HG02943 (cell line): ENCODE results near the gene SLAIN2.

Source experiments
- ATAC-seq: cut with Tn5 transposase; IDR thresholded peaks from one replicate; pipeline ENCODE4 v1.9.1; 2021; ENCODE audit warnings: mild to moderate bottlenecking, low read depth, moderate library complexity; ENCODE audit not compliant: unreplicated experiment

Gene SLAIN2

GRCh38 chr4:48333587-48333986, 7.7 kb upstream of the SLAIN2 start:
- no peak for ATAC-seq

DNA sequence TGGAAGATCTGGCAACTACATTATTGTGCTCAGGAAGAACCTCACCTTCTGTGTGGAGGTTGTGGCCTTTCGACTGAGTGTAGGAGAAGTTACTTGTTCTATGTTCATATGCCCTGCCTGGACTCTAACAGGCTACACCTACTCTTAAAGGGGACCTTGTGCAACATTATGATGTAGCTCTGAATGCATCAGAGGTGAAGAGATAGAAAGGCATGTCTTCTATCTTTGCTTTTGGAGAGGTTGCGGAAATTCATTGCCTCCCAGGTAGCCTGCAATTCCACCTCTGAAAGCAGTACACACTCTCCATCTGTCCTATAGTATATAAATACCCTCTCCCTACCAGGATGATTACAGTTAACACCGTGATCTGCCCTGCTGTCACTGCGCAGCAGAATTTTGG, 7.1 kb upstream of the SLAIN2 start:
- no peak for ATAC-seq

DNA sequence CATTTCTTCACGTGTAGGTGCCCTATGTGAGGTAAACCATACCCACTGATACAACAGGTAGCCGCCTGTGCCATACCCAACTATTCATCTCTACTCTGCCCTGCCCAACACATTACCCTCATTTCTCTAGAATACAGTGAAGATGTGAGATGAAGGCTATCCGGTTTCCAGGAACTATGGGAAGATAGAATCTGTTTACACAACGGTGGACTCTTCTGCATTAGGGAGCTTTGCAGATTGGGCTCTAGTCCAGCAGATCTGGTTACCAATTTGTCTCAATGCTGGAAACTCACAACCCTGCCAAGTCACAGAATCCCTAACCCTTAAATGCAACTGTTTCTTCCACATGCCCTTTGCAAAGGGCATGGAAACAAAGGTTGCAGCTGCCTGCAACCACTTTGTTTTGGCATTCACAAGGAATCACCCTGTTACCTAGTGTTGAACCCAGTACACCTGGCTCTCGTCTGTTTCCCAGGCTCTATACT, 6.4 kb upstream of the SLAIN2 start:
- no peak for ATAC-seq

DNA sequence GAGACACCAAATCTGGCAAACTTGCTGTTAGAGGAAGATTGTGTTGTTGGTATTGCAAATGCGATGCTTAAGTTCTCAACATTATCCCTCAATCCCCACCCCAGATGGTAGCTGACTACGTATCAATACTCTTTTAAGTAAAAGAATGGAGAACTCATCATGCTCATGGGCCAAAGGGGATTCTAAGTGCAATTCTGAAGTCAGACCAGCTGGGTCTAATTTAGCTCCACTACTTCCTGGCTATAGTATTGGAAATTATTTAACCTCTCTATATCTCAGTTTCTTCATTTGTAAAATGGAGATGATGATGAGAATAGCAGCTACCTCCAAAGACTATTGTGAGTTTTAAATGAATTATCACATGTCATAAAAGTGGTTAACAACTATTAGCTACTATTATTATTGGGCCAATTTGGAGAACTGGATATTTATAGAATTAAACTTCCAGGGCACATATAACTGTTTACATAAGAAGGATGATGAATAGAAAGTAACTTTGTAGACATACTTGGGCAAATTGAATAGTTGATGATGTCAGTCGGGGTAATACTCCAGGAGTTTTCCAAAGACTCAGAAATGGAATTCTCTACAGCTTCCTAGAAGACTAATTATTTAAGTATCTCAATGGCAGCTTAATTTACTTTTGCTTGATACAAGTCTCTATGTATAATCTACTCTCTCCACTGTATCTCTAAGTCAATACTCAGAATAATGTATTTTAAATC, 5.0 kb upstream of the SLAIN2 start:
- no peak for ATAC-seq

DNA sequence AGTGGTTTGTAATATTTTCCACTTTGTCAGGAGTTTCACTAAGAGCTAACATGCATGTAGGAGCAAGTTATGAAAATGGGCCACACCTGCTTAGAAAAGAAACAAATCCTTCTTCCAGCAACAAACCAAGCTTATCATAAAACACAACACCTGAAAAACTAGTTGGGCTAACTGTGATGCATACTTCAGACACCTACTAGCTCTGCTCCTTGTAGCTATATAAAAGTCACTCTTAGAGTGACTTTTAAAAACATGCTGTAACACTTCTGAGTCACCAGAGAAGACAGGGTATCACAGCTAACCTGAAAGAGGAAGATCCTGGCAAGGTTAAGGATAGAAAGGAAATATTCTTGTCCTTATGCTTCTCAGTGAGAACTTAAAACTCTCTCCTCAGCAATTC, 3.6 kb upstream of the SLAIN2 start:
- ATAC-seq, result no peak

- no peak for ATAC-seq
Observed at GRCh38 chr4:48339642-48340041, 1.7 kb upstream of the SLAIN2 start.

GRCh38 chr4:48340276-48340964, 909 bp upstream of the SLAIN2 start:
- ATAC-seq, result no peak

- ATAC-seq, result peak; percentile 16
Observed at GRCh38 chr4:48341776-48342605, 662 bp downstream of the SLAIN2 start.

- no peak for ATAC-seq
Observed at GRCh38 chr4:48342606-48342880, 1.2 kb downstream of the SLAIN2 start.

GRCh38 chr4:48343035-48343434, 1.7 kb downstream of the SLAIN2 start:
- ATAC-seq, result no peak

DNA sequence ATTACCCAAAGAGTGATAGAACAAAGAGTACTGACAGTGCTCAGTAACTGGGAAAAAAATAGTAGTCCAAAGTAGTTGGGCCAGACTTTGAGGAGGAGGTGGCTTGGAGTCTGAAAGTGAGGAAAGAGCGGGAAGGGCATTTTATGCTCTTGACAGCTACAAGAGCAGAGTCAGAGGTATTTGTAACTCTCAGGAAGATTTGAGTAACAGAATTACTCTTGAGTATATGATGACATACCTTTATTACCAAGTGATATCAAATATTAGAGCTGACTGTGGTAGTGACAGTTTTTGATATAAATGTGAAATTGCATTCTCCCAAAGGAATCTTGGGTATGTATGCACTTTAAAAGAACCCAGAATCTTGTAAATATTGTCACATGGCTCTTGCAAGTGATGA, 2.2 kb downstream of the SLAIN2 start:
- no peak for ATAC-seq

- no peak for ATAC-seq
Observed at GRCh38 chr4:48345542-48345941, 4.2 kb downstream of the SLAIN2 start.

GRCh38 chr4:48346594-48346993, 5.3 kb downstream of the SLAIN2 start:
- ATAC-seq, result no peak

- ATAC-seq, result no peak
Observed at GRCh38 chr4:48347282-48347921, 6.1 kb downstream of the SLAIN2 start.

DNA sequence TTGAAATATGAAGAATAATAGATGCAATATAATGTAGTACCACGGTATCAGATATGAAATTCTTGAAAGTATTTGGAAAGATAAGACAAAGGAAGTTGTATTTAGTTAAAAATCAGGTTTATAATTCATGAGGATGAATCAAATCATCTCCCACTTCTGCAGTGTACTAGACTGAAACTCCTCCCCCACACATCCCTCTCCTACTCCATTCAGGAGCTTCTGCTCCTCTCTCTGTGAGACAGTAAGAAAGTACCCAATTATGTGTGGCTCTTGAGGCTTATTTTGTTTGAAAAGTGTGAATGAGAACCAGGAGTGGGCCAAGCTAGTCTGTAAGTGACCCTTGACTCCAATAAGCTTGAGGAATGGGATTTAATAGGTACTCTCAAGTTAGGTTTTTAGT, 9.5 kb downstream of the SLAIN2 start:
- no peak for ATAC-seq

DNA sequence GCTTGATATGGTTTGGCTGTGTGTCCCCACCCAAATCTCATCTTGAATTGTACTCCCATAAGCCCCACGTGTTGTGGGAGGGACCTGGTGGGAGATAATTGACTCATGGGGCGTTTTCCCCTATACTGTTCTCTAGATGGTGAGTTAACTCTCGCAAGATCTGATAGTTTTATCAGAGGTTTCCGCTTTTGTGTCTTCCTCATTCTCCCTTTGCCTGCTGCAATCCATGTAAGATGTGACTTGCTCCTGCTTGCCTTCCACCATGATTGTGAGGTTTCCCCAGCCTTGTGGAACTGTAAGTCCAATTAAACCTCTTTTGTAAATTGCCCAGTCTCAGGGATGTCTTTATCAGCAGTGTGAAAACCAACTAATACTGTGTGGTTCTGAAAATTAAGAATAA, 11.5 kb downstream of the SLAIN2 start:
- no peak for ATAC-seq

DNA sequence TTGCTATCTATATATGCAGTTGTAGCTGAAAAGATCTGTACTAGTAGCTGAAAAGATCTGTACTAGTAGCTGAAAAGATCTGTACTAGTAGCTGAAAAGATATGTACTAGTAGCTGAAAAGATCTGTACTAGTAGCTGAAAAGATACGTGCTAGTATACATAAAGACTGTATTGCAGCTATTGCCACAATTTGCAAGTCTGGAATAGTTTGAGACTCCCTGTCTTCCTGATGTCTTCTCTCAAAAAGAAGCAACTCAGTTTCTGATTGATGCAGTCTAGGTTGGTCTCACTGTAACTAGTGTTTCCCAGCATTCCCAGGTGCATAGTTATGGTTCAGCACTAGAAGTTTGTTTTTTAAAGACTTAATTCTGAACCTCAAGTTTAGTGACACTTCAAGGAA, 15.0 kb downstream of the SLAIN2 start:
- ATAC-seq, result no peak

- ATAC-seq, result no peak
Observed at GRCh38 chr4:48360285-48361011, 19.1 kb downstream of the SLAIN2 start.

- no peak for ATAC-seq
Observed at GRCh38 chr4:48361012-48361400, 19.7 kb downstream of the SLAIN2 start.

GRCh38 chr4:48366611-48367010, 25.3 kb downstream of the SLAIN2 start:
- ATAC-seq, result no peak
